K562 (cell line): ENCODE results near the gene TRAPPC1. TPM values are rescaled to one million over a fixed set of nuclear protein-coding genes. Genes with fewer than 3 reads are reported as not detected.

Experiments
- ARID1B ChIP-seq: fragments of 450-650 bp; IDR thresholded peaks from 2 replicates; pipeline ENCODE4 v1.6.1; 2016; ENCODE audit warnings: antibody characterized with exemption, mild to moderate bottlenecking, inconsistent platforms
- CBFA2T2 ChIP-seq: fragments of 450-650 bp; conservative IDR thresholded peaks from 2 replicates; pipeline ENCODE4 v1.6.1; 2017; ENCODE audit warnings: mild to moderate bottlenecking
- CBX3 ChIP-seq, 2 experiments: IDR thresholded peaks; 1 replicate in 1 of 2; 2 replicates in 1 of 2; pipeline ENCODE4 v1.6.1; 2012; ENCODE audit warnings: inconsistent platforms in 2 of 2, low read length in 2 of 2, borderline replicate concordance in 1 of 2, control low read depth in 1 of 2
- CTBP1 ChIP-seq: fragments of 450-650 bp; IDR thresholded peaks from 2 replicates; pipeline ENCODE4 v1.6.1; 2016; ENCODE audit warnings: borderline replicate concordance
- FOXA1 ChIP-seq: fragments of 450-650 bp; IDR thresholded peaks from 2 replicates; pipeline ENCODE4 v1.6.1; 2016; ENCODE audit warnings: mild to moderate bottlenecking, borderline replicate concordance
- GATAD2B ChIP-seq: fragments of 450-650 bp; IDR thresholded peaks from 2 replicates; pipeline ENCODE4 v1.6.1; 2017; ENCODE audit warnings: mild to moderate bottlenecking, borderline replicate concordance
- HBP1 ChIP-seq: fragments of 450-650 bp; formaldehyde crosslinking; IDR thresholded peaks from 2 replicates; pipeline ENCODE4 v1.4.0; 2022; ENCODE audit warnings: missing genetic modification characterization
- HNRNPLL ChIP-seq: fragments of 200-400 bp; formaldehyde crosslinking; IDR thresholded peaks from 2 replicates; pipeline ENCODE4 v1.6.1; 2017; ENCODE audit warnings: low read length, low read depth, mild to moderate bottlenecking; ENCODE audit not compliant: poor library complexity, severe bottlenecking
- KDM2B ChIP-seq: fragments of 250-450 bp; sonication (Bioruptor Pico); IDR thresholded peaks from 2 replicates; pipeline ENCODE4 v1.8.0; 2021; ENCODE audit warnings: mild to moderate bottlenecking, moderate library complexity
- KLF13 ChIP-seq: fragments of 450-650 bp; IDR thresholded peaks from 2 replicates; pipeline ENCODE4 v1.6.1; 2016; ENCODE audit warnings: missing genetic modification characterization, low read depth, mild to moderate bottlenecking, missing compliant biosample characterization, moderate library complexity, borderline replicate concordance
- MAFF ChIP-seq: IDR thresholded peaks from 2 replicates; pipeline ENCODE4 v1.6.1; 2012; ENCODE audit warnings: low read length, improper control_type of control experiment
- MAFG ChIP-seq: fragments of 450-650 bp; conservative IDR thresholded peaks from 2 replicates; pipeline ENCODE4 v1.6.1; 2016; ENCODE audit warnings: missing genetic modification characterization, missing compliant biosample characterization
- MCM3 ChIP-seq: fragments of 450-650 bp; IDR thresholded peaks from 2 replicates; pipeline ENCODE4 v1.6.1; 2016
- NCOA1 ChIP-seq: fragments of 450-650 bp; IDR thresholded peaks from 2 replicates; pipeline ENCODE4 v1.6.1; 2016; ENCODE audit warnings: low read depth
- NELFE ChIP-seq: IDR thresholded peaks from 2 replicates; pipeline ENCODE4 v1.6.1; 2011; ENCODE audit warnings: mild to moderate bottlenecking; ENCODE audit not compliant: insufficient read depth, insufficient read length
- NEUROD1 ChIP-seq: fragments of 150-350 bp; IDR thresholded peaks from 2 replicates; pipeline ENCODE4 v1.6.1; 2014; ENCODE audit warnings: borderline replicate concordance, low read length, low read depth; ENCODE audit not compliant: partially characterized antibody
- NFRKB ChIP-seq: fragments of 450-650 bp; IDR thresholded peaks from 2 replicates; pipeline ENCODE4 v1.6.1; 2016; ENCODE audit warnings: low read depth
- PRMT5 ChIP-seq: sonication (generic); formaldehyde crosslinking; IDR thresholded peaks from 2 replicates; pipeline ENCODE4 v1.5.0; 2020; ENCODE audit warnings: missing genetic modification reagents
- RBM39 ChIP-seq: fragments of 200-400 bp; formaldehyde crosslinking; optimal IDR thresholded peaks from 2 replicates; pipeline ENCODE3; 2018; ENCODE audit warnings: low read depth, low read length
- SMARCA5 ChIP-seq: fragments of 450-650 bp; IDR thresholded peaks from 2 replicates; pipeline ENCODE4 v1.6.1; 2016
- ZBTB49 ChIP-seq: sonication (generic); formaldehyde crosslinking; IDR thresholded peaks from 2 replicates; pipeline ENCODE4 v1.8.0; 2022; ENCODE audit warnings: missing genetic modification reagents, mild to moderate bottlenecking, borderline replicate concordance
- ZFX ChIP-seq: sonication (generic); formaldehyde crosslinking; IDR thresholded peaks from 2 replicates; pipeline ENCODE4 v1.8.0; 2022; ENCODE audit warnings: mild to moderate bottlenecking, missing genetic modification reagents, moderate library complexity
- ZKSCAN3 ChIP-seq: fragments of 250-450 bp; sonication (Bioruptor Pico); IDR thresholded peaks from 2 replicates; pipeline ENCODE4 v1.4.0; 2020
- ZNF134 ChIP-seq: fragments of 250-450 bp; sonication (Bioruptor Pico); conservative IDR thresholded peaks from 2 replicates; pipeline ENCODE4 v1.4.0; 2020
- ZNF232 ChIP-seq: sonication (generic); formaldehyde crosslinking; IDR thresholded peaks from 2 replicates; pipeline ENCODE4 v1.8.0; 2022; ENCODE audit warnings: mild to moderate bottlenecking, missing genetic modification reagents
- ZNF655 ChIP-seq: fragments of 250-450 bp; sonication (Bioruptor Pico); IDR thresholded peaks from 2 replicates; pipeline ENCODE4 v1.5.0; 2021
- ZNF780A ChIP-seq: fragments of 250-450 bp; sonication (Bioruptor Pico); IDR thresholded peaks from 2 replicates; pipeline ENCODE4 v1.5.0; 2021; ENCODE audit warnings: mild to moderate bottlenecking
- polyA plus RNA-seq, 8 experiments: library from polyadenylated mRNA; depleted of rRNA in 4 of 8; stranded (reverse) in 5 of 8; unstranded in 3 of 8; fragments of >200 nt; fragmentation: Nextera tagmentation in 2 of 8; fragmentation: Illumina TruSeq in 1 of 8; extraction: Ambion mirVana in 2 of 8; extraction: Trizol in 1 of 8; gene quantifications; 2 replicates each; pipeline versions ENCODE4 v1.2.1 to v1.2.3, GENCODE V29; 2011 to 2014; ENCODE audit warnings: inconsistent platforms in 1 of 8, missing spikeins in 1 of 8
- total RNA-seq, 7 experiments: library from RNA; depleted of rRNA in 6 of 7; stranded (reverse); fragments of >200 nt in 6 of 7; fragmentation: Illumina TruSeq in 2 of 7; extraction: Trizol in 2 of 7; gene quantifications; 2 replicates each; pipeline versions ENCODE4 v1.2.1 to v1.2.3, GENCODE V29; 2011 to 2021; ENCODE audit warnings: low replicate concordance in 1 of 7

TRAPPC1 gene
- total and polyA plus RNA-seq, 9 of the 15 experiments (the other 6 are each of a cell fraction or from before 2014, with no cell fraction given), result 11.7 to 82.8 (median 36.2) TPM

- TF ChIP-seq CBX3 (IDR thresholded peaks at IDR 0.05; ENCODE audit: borderline replicate concordance in 1 of 2, low read length in 2 of 2) (peak in 1 of 2 experiments; percentile 81; a peak in 1 of 3 replicates), MAFF (no peak), NELFE (no peak), RBM39 (no peak), ZNF232 (CRISPR knock-in tag) (peak; percentile 94; the same call in 1 of the 2 replicates), NEUROD1 (no peak), NFRKB (no peak), KDM2B (CRISPR knock-in tag) (peak; percentile 22; the same call in 1 of the 2 replicates), NCOA1 (no peak), SMARCA5 (no peak), FOXA1 (no peak), ZNF780A (CRISPR knock-in tag) (no peak), GATAD2B (0 out of 2 replicates have a peak, but pooled peaks have one; percentile 35), HNRNPLL (no peak), HBP1 (CRISPR knock-in tag) (no peak), MAFG (tag) (no peak), KLF13 (0 out of 2 replicates have a peak, but pooled peaks have one; percentile 16), CBFA2T2 (peak; percentile 31; the same call in 1 of the 2 replicates), ZKSCAN3 (CRISPR knock-in tag) (no peak), MCM3 (no peak), ZFX (CRISPR knock-in tag) (peak; percentile 87), ZNF655 (no peak), ZNF134 (CRISPR knock-in tag) (no peak), ZBTB49 (CRISPR knock-in tag) (no peak), ARID1B (no peak), PRMT5 (0 out of 2 replicates have a peak, but pooled peaks have one; percentile 49), CTBP1 (peak; percentile 79; the same call in 1 of the 2 replicates)
Observed at GRCh38 chr17:7915611-7916384, 15.9 kb downstream of the TRAPPC1 start, which contains the start of gene RNF227 (continued).
